SK-N-SH (cell line): ENCODE data around the gene TGFB1I1.

Experiments
- RAD21 ChIP-seq: IDR thresholded peaks from 2 replicates; pipeline ENCODE4 v1.6.1; 2012; ENCODE audit warnings: mild to moderate bottlenecking, low read length
- SIN3A ChIP-seq: IDR thresholded peaks from 2 replicates; pipeline ENCODE4 v1.6.1; 2012; ENCODE audit warnings: low read depth, mild to moderate bottlenecking, low read length, moderate library complexity, borderline replicate concordance
- USF2 ChIP-seq: fragments of 150-350 bp; IDR thresholded peaks from 2 replicates; pipeline ENCODE4 v1.6.1; 2017; ENCODE audit warnings: antibody characterized with exemption, low read length, low read depth, borderline replicate concordance

DNA sequence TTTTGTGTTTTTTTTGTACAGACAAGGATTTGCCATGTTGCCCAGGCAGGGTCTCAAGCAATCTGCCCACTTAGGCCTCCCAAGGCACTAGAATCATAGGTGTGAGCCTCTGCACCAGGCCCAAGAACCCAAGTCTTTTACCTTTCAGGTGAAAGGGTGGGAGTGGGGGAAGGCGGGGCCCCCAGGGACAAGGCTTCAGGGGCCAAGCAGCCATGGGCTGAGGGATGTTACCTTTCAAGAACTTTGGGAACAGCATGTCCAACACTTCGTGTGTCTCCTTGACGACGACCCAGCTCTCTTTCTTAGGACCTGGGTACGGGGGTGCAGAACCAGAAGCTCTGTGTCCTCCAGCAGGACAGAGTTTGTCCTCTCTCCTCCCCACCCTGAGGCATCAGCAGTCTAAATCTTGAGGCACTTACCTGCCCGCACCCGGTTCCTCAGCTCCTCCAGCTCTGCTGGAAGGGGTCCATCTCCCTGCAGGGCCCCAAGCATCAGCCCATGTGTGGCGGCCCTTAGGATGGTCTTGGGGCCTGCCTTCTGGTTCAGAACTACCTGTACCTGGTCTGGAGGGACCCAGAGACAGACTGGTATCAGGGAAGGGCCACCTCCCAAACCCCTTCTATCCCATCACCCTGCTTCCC lies 19.9 kb downstream of the TGFB1I1 start:
- no peak for TF ChIP-seq RAD21
- no peak for TF ChIP-seq SIN3A
- no peak for TF ChIP-seq USF2
